HG02938 (cell line): Measurements from ENCODE around the gene ZNF500.
A peak's percentile ranks its signal among the peaks of the same experiment; 100 is the strongest.
"Not testable (repeated sequence)": the region's sequence is repeated elsewhere in the genome, so short reads cannot be mapped to it uniquely, and the experiment has no call there.

Experiments
- ATAC-seq: cut with Tn5 transposase; IDR thresholded peaks from one replicate; pipeline ENCODE4 v1.9.1; 2021; ENCODE audit warnings: mild to moderate bottlenecking, moderate library complexity; ENCODE audit not compliant: unreplicated experiment

The ZNF500 gene

DNA sequence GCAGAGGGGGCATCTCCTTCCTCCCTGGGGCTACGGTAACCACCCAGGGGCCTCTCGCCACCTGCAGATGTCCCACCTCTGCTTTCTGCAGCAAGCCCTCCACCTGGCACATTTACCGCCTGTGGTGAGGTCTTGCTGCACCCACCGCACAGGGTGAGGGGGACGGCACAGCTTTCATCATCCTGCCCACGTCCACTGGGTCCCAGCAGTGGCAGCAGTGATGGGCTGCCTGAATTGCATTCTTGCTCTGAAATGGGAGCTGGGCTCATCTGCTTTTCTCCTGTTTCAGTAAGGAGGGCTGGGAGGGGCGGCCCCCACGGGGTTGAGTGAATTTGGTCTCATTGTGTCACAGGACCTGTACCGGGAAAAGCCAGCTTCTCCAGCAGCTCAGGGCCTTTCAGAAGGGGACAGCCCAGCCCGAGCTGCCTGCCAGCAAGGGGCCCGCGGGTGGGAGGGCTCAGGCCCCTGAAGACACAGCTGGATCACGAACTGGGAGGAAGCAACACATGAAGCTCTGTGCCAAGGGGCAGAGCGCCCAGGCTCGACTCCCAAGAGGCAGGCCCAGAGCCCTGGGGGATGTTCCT is 19.9 kb downstream of the ZNF500 start:
- ATAC-seq, result no peak

DNA sequence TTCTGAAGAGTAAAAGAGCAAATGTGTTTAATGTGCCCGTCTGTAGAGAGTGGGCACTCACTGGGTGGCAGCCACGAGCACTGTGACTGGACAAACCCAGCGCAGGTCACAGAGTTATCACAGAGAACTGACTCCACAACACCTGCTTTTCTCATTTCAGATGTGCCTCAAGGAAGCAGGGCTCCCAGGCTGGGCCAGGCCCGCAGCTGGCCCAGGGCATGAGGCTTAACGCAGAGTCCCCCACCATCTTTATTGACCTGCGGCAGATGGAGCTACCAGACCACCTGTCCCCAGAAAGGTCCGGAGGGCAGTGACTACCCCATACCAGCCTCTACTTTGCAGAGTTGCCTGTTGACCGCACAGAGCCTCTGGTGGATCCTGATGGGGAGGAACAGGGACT is 20.7 kb downstream of the ZNF500 start:
- no peak for ATAC-seq

DNA sequence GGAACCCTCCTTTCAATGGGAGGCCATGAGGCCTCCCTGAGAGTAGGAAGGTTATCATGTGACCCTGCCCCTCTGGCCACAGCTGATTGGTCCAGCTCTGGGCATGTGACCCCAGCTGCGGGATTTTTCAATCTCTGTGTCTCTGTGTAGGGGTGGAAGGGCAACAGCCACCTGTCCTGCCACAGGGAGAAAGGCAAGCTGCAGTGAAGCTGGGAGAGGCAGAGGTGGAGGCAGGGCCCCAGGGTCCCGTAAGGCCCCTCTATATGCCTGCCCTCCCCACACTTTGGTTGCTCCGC is 21.7 kb downstream of the ZNF500 start:
- no peak for ATAC-seq

DNA sequence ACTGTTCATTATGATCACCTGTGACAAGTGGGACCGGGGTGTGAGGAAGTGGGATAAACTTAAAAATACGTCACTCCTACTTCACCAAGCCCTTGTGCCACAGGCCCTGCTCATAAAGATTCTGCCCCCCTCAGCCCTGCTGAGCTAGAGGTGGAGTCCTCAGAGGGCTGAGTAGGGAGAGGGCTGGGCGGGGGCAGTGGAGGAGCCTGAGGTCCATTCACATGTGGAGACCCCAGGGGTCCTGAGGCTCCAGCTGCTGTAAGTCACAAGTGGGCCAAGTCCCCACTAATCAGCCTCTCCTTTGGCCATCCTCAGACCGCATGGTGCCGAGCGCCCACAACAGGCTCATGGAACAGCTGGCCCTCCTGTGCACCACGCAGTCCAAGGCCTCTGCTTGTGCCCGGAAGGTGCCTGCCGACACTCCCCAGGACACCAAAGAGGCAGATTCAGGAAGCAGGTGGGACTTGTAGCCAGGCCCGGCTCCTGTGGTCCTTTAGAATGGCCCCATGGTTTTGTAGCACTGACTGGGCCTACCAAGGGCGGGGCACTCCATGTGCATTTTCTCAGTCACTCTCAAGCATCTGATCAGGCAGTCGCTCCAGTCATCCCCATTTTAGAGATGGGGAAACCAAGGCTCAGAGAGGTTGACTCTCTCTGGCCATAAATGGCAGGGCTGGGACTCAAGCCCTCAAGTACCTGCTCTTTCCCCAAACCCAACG is 22.2 kb downstream of the ZNF500 start:
- ATAC-seq, result no peak

DNA sequence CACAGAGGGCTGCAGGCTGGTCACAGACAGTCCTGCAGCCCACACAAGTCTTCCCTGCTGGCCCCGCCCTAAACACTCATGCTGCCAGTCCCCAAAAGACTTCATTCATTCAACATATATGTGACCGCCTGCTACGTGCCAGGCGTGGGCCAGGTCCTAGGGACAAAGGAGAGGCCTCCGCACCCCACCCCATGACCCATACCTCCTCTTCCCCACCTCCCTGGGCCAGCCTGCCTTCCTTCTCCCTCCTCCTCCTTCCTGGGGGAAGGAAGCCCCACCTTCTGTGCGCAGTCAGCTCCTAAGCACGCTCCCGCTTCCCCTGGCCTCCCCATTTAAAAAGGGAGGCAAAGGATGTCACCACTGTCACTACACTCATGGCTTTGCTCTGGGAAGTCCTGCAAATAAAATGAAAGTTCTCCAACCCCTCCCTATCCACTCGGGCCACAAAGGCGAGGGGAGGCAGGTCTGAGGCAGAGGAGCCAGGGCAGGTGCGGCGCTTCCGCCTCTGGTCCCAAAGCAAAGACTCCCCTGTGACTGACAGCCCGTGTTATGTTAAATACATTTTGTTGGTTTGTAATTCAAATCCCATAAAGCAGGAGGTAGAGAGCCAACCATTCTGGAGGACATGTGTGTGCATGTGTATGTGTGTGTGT is 23.6 kb downstream of the ZNF500 start:
- no peak for ATAC-seq

DNA sequence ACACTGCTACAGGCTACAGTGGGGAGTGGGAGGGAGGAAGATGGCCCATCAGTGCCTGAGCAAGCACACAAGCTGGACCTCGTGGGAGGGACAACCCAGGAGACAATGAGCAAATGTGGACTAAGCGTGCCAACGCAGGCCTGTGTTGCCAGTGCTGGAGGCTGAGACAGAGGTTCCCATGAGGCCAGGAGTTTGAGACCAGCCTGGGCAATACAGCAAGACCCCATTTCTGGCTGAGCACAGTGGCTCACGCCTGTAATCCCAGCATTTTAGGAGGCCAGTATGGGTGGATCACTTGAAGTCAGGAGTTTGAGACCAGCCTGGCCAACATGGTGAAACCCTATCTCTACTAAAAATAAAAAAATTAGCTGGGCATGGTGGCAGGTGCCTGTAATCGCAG is 28.6 kb downstream of the ZNF500 start:
- not testable (repeated sequence) for ATAC-seq

DNA sequence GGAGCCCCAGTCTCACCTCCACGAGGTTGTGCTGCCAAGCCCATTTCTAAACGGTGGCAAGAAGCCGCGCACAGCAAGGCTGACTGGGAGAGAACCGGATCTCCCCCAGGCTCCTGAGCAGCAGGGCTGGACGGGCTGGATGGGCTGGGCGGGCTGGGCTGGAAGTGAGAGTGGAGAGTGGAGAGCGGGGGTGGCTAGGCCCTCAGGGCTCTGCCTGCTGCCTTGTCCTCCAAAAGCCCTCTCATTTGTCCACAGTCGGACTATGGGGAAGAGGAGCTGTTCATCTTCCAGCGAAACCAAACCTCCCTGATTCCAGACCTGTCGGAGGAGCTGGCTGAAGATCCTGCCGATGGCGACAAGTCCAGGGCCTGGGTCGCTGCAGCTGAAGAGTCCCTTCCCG is 29.4 kb downstream of the ZNF500 start:
- ATAC-seq, result no peak

DNA sequence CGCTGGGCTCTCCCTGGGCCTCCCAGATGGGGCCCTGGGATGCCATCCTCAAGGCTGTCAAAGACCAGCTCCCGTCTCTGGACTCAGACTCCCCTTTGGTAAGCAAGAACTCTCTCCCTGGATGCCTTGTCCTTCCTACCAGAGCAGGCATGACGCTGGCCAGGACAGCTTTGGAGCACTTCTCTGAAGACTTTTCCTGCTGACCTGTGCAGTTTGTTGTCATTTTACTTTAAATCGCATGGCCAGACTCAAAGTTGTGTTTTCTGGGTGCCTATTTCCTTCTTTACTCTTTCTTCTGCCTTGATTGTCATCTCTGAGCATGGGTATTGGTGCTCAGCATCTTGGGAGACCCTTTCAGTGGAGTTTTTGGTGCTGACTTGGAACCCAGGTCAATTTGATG is 30.4 kb downstream of the ZNF500 start:
- no peak for ATAC-seq

DNA sequence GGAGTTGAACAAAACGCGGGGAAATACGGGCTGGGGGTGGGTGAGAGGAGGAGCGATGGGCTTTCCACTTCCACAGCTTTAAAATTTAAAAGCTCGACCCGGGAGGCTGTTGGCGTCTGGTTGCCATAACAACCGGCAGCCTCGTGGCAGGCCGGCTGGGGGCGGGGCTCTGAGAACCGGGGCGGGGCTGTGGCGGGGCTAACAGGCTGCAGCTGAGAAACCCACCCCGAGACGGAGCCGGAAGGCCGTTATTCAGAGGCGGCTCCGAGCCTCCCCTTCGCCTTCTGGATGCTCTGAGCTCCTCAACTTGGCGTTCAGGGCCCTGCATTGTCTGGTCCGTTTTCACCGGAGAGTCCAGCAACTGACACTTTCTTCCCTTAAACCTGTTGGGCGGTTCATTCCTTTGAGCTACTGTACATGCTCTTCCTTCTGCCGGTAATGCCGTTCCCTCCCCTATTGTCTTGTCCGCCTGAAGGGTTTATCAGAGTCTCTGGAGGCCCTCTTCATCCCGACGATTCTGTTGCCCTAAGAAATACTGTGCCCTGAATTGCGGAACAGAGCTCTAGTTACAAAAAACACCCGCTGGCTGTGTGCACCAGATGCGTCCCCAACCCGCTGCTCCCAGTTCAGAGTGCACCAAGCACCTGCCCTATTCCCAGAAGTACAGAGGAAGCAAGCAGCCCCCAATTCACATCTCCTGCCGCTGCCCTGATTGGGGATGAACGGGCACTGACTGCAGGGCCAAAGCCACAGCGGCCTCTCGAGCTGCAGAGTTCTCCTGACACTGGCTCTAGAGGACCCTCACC is 32.0 kb downstream of the ZNF500 start:
- ATAC-seq, result peak; percentile 66

DNA sequence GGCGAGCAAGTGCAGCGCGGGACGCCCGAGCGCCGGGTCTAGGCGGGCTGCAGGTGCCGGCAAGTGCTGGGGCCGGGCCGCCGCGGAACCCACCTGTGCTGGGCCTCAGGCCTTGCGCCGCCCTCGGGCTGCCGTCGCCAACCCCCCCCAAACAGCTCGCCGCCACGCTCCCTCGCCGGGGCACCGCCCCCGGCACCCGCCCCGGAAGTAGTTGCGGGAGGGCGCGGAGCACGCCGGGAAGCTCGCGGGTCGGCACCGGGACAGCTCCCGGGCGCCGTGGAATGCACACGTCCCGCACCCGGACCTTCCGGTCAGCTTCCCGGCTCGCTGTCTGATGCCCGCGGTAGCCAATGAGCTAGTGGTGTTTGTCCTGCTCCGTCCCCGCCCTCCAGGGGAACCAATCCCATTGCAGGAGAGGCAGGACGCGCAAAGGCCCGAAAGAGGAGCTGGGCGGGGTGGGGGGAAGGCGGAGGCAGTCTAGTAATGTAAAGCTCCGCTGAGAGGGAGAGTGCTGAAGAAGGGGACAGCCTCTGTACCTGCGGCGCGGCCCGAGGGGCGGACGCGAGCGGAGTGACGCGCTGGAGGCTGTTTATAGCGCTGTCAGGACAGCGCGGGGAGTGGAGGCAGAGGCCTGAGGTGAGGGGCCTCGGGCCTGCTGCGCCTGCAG is 32.8 kb downstream of the ZNF500 start, which contains the start of the genes ANKS3 and DNAAF8:
TSS of gene ANKS3 (minus strand) at position 209 of the 667 bp plus-strand sequence. CDS start 4,122 bp downstream, outside the sequence.
TSS of gene DNAAF8 (plus strand) at position 475 of the 667 bp plus-strand sequence. CDS start 1,978 bp downstream, outside the sequence.
- peak; percentile 73 for ATAC-seq

DNA sequence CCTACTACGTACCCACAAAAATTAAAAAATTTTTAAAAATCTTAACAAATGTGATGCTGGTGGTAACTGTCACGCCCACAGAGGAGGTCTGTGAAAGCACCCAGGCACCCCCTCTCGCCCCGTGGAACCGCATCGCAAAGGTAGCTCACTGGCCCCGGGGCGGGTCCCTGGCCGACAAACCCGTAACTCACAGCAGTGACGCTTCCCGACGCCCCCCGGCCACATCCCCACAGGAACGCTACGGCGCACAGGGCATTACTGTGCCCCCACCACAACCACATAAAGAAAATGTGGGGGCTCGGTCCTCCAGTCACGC is 33.3 kb downstream of the ZNF500 start:
- peak; percentile 17 for ATAC-seq

DNA sequence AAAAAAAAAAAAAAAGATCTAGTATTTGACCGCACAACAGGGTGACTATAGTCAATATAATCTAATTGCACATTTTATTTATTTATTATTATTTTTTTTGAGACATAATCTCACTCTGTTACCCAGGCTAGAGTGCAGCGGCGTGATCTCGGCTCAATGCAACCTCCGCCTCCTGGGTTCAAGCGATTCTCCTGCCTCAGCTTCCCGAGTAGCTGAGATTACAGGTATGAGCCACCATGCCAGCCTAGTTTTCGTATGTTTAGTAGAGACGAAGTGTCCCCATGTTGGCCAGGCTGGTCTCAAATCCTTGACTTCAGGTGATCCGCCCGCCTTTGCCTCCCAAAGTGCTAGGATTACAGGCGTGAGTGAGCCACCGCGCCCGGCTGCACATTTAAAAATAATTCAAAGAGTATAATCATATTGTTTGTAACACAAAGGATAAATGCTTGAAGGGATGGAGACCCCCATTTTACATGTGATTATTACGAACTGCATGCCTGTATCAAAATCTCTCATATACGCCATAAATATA is 33.7 kb downstream of the ZNF500 start:
- ATAC-seq, result no peak

DNA sequence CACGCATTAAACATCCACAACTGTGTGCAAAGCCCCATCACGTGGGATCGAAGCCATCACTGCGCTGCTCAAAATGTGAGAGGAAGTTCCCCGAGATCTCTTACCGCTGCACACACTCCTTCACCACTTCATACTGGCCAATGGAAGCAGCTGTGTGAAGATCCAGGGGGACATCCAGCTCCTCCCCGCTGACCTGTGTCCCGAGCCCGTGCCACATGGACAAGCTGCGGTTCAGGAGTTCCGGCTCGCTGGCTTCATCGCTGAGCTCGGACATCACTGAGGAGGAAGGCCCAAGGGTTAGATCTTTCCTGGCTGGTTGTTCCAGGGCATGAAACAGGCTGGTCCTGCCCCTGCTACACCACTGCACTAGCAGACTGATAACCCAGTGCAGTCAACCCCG is 37.1 kb downstream of the ZNF500 start:
- ATAC-seq, result no peak

DNA sequence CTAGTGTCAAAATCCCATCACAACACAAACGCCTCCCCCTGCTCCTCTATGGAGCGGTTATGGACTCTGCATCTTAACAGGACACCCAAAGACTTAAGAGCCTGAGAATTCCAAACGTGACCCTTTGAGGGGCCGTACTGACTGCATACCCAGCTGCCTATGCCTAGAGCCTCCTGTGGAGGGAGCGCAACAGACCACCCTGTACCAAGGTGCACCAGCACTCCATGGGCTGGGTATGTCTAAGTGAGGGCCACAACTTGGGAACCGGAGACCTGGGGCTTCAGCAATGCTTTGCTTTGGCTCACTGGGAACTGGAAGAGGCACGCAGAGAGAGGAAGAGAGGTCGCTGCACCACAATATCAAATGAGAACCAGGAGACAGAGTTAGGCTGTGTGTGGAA is 38.3 kb downstream of the ZNF500 start:
- no peak for ATAC-seq

DNA sequence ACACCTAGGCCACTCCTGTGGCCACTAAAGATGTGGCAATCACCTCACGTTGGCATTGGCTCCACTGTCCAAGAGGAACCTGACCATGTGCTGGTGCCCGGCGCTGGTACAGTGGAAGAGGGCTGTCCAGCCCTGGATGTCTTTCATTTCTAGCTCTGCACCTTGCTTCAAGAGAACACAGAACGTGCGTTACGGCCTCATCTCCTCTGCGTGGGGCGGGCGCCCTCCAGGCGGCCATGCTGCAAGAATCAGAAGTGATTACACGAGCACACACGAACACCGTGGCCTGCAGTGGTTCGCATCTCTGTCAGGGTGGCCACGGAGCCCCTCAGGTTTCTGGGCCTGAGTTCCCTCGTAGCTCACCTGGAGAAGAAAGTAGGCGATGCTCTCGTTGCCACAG is 40.3 kb downstream of the ZNF500 start:
- ATAC-seq, result no peak

DNA sequence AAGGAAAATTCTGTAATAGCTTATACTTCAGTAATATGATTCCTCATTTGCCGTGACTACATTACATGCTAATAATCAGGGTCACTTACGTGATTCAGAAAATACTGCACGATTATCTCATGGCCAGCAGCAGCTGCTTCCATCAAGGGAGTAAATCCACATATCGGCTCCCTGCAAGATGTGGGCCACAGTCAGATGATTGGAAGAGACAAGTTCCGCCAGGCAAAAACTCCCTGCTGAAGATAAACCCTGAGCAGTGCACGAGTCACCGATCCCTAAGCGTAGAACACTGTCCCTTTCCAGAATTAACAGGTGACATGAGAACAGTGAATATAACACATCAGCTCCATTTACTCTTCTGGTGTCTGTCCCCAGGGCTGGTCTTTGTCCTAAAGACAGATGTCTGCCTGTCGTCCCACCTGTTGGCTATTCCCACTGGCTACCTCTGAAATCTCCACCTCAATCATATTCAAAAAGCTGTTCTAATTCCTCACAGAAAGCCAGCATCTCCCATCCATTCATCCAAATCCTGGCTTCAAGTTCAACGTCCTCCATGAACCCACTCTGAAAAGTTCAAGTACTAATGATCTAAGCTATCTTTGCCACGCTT is 42.2 kb downstream of the ZNF500 start:
- ATAC-seq, result no peak

DNA sequence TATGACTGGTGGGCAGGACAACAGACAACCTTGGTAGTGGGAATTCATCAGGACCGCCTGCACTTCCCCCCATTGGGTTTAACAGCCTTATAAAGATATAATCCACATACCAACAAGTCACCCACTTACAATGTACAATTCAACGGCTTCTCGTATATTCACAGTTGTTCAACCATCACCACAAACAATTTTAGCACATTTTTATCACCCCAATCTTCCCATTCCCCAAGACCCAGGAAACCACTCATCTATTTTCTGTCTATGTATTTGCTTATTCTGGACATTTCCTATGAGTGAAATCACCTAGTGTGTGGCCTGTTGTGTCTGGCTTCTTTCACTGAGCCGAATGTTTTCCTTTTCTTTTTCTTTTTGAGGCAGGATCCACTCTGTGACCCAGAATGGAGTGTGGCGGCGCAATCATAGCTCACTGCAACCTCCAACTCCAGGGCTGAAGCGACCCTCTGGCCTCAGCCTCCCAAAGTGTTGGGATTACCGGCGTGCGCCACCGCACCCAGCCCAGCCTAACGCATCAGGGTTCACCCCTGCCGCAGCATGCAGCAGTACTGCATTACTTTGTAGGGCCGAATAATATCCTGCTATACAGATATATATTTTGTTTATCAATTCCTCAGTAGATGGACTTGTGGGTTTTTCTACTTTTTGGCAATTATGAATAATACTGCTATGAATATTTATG is 43.7 kb downstream of the ZNF500 start:
- no peak for ATAC-seq

DNA sequence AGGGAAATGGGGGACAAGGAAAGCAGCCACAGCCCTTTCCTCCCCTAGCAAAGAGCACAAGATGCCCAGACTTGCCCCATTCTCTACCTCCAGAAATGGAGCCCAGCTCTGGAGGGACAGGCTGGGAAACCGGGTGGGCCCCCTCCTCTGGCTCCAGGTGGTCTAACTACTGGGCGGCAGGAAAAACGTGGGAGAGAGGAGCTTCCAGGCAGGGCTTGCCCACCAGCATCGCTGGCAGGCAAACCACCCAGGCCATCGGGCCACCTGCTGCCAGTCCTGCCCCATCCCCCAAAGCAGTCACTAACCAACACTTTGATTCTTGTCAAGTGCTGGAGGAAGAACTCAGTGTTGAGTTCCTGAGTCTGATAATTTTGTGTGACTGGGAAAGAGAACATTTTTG is 48.5 kb downstream of the ZNF500 start:
- ATAC-seq, result no peak

DNA sequence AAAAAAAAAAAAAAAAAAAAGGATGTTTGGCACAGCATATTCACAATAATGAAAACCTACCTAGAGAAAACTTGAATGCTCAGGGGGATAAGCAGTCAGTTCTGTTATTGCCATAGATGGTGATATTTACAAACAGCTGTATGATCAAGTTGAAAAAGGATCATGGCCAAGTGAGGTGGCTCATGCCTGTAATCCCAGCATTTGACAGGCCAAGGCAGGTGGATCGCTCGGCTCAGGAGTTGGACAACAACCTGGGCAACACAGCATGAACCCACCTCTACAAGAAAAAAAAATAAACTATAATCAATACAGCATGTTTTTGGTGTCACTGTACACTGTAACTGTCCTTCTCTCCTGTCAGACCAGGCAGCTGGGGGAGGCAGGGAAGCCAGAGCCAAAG is 52.0 kb downstream of the ZNF500 start:
- ATAC-seq, result no peak
